Retina (tissue), 1 donor: ENCODE data around the gene AGMO.

Experiments used
- DNase-seq: peaks from one replicate; pipeline ENCODE4 v3.0.0-alpha.2; 2016

AGMO gene

DNA sequence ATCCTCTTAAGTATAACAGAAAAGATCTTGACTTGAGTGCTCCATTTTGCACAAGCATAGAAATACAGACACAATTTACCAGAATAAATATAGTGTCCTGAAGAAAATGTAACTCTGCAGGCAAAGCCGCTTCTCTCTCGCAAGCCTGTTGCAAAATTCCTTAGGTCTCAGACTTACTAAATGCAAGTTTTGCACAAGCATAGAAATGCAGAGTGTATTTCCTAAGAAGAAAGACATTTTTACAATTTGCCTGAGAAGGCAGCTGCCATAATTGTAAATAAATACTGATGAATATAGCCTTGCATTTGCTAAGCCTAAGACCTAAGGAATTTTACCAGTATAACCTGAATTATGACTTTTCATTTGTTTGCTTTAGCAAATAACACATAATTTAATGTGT is 67.1 kb downstream of the AGMO start:
- DNase-seq = no peak

DNA sequence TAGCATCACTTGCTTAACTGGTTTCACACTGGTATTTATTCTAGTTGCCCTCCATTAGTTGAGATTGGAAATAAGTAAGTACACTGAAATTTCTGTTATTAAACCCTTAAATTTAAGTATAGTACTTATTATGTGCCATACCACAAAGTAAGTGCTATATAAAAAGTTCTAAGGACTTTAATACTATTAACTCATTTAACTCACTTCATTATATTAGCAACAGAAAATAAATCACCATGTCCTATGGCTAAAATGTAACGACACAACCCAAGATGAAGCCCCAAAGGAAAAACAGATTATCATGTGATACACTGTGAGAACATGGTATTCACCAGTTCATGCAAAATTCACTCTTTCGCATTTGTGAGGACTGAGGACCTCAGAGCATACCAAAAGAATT is 70.5 kb downstream of the AGMO start:
- no peak for DNase-seq

DNA sequence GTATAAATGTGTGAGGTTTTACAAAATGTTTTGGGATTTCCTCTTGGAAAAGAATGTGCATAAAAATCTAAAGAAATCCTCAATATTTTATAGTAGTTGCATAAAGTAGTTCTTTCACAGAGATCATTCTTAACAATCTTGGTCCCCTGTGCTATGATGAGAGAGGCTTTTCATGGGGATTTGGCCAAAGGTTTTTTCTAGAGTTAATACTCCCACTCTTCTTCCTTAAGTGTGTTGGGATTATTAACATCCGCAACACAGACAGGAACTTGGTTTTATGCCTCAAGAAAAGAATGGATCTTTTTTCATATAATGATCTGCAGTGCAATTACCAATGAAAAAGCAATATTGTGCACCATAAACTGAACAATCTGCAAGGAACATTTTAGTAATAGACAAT is 71.5 kb downstream of the AGMO start:
- no peak for DNase-seq

DNA sequence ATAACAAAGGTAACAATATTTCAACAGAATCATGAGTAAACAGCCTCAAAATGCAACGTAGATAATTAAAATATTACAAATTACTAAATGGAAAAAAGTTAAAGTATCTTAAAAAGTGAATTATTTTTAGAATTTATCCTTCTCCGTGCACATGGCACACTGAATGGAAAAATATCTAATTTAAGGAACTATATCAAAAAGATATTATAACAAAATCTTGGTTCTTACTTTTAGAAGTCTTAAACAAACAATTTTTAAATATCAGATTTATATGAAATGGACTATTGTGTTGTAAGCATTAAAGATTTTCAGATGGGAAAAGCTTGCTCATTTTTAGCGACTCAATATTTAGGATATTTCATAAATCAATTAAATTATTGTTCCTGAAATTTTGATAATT is 72.0 kb downstream of the AGMO start:
- no peak for DNase-seq

DNA sequence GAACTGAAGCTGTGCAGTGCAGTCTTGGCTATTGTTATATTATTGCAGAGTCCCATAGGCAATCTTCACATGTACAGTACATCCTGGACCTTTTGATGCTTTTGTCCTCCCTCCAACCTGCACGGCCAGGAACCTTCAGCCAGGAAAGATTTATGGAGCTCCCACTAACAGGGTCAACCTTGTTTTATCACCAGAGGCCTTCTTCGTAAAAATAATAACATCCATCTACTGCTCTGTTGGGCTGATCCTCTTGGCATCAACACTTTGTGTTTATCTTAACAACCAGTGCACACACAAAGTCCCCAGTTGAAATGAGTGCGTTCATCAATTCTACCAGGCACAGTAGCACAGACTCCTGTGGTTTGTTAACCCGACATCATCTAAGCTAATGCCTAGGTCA is 72.4 kb downstream of the AGMO start:
- DNase-seq = no peak

DNA sequence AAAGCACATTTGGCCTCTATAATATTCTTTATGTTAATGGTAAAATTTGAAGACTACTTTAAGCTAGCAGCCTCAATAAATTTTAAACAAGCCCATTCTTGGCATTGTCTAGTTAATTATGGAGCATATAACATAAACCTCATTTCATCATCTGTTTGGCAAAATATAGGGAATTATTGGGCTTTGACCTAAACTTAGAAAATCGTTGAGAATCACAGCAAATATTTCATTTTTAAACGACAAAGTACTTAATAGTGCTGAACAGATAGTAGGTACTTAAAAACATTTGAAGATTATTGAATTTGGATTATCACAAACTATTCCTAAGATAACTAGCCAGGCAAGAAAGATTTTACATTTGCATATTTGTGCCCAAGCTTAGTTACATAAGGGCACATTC is 73.4 kb downstream of the AGMO start:
- DNase-seq = no peak

DNA sequence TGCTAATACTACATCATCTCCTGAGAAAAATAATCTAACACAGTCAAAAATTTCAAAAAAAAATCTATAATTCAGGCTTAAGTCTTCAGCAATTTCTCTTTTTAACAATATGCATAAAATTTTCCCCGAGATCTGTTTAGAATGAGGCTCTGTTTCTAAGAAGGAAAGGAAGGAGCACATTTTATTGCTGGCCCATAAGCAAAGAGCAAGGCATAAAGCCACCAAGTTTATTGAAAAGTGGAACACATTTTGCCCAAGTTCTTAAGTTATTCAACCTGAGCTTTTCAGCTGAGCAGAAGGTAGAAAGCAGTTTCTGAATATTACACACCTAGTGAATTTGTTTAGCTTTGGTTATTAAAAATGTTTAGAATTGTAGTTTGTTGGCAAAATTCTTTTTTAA is 73.9 kb downstream of the AGMO start:
- DNase-seq = no peak

DNA sequence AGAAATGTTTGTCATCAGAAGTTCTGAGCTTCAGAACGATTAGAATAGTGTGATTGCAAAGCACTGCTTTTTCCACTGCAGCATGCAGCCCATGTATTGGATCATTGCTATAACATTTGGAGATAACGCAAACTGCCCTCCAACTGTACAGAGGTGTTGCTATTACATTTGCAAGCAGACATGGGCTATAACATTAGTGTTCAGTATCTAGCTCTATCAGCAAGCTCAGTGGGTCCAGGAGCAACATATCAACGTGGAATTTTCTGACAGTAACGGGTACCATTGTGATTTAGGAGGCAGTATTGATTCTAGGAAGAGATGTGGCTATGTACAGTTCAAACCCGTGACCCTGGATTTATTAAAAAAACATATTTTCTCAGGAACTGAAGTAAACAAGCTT is 75.8 kb downstream of the AGMO start:
- DNase-seq = no peak

DNA sequence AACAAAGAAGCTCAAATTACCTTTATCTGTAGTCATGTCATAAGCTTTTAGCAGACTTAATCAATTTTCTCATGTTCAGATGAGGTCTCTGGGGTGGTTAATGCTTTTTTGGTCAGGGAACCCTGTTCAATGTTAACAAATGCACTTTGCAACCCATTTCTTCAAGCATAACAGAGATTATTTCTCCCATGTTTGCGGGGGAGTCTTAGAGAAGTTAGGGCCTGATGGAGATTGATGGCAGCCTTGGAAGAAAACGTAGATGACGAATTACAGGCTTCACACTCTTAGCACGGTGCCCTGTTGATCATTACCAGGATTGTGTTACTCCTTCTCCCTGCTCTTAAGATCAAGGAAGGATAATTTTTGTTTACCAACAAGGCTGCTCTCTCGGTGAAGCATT is 76.4 kb downstream of the AGMO start:
- no peak for DNase-seq

DNA sequence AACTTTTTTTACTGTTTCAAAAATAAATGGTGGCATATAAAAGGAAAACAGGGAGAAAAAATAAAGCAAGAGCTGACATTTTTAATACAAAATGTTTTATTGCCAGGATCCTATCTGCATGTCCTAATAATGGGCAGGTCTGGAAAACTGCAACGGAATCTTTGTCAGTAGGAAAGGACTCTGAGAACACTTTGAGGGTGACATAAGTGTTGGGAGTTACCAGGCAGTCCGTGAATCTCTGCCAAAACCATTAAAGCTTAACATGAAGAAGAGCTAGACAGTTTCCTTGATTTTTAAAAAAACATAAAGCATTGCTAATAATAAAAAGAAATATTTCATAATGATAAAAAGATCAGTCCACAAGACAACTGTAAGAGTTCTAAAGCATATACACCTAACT is 80.7 kb downstream of the AGMO start:
- no peak for DNase-seq

DNA sequence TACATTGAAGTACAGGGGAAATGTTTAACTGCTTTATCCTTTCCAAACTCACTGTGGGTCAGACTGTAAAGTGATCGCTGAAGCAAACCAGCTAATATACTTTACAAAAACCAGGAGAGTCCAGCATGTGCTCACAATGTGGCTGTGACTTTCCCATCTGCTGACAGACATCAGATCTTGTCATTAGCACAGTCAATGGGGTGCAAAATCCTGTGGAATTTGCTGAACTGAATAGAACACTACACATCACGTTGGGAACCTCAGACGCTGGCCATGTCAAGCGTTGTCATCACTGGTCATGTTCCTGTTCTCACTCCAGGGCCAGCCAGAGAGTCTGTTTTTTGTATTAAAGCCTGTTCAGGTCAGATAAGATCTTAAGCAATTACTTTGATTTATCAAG is 83.4 kb downstream of the AGMO start:
- DNase-seq = no peak

DNA sequence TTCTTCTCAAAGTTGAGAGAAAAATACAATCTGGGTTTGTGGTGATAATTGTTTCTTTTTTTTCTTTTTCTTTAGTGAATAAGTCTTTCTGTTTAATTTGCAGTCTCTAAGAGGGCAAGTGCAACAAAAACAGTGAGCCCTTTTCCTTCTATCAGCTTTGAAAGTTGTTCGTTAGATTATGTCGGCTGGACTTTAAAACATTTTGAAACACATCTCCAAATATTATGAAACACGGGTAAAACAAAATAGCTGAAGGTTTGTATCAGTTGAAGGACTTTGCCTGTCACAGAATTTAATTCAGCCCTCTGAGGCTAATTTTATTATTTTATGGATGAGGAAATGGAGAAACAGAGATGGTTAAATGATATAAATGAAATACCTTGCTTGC is 85.3 kb downstream of the AGMO start:
- DNase-seq = no peak

DNA sequence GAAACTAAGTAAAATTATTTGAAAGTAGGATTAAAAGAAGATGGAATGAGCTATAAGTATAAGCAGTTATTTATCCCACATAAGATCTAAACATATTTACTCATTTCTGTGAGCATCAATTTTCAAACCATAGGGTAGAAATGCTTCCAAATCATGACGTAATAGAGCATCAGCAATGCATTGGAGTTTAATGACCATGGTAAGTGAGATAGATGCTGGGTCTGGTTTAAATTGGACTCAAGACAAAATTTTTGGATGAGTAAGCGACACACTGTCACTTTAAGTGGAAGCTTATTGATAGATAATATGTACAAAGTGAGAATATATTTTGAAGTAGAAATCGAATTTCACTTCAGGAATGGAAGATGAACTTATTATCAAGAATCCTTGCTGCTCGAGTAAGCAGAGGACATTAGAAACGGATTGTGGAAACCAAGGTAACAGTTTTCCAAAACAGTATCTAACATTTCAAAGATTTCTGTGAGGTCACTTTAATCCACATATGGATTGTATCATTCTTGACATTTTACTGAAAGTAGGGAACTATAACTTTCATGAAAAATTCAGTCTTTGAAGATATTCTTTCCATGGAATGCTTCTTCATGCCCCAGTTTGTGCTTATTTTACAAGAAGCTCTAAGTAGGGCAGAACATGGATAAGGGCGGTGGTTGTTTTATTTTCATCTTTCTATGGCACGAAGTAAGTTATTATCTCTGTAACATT is 85.8 kb downstream of the AGMO start:
- no peak for DNase-seq

DNA sequence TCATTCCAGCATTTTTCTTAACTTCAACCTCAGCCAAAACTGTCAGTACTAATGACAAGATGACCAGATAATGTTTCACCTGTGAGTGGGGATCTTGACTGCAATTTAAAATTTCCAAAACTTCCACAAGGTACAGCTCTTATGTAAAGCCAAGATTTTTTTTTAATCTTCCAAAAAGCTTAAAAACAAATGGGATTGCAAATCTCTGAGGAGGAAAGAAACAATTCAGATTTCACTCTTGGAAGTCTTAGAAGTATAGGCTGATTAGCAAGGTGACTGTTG is 90.2 kb downstream of the AGMO start:
- no peak for DNase-seq

DNA sequence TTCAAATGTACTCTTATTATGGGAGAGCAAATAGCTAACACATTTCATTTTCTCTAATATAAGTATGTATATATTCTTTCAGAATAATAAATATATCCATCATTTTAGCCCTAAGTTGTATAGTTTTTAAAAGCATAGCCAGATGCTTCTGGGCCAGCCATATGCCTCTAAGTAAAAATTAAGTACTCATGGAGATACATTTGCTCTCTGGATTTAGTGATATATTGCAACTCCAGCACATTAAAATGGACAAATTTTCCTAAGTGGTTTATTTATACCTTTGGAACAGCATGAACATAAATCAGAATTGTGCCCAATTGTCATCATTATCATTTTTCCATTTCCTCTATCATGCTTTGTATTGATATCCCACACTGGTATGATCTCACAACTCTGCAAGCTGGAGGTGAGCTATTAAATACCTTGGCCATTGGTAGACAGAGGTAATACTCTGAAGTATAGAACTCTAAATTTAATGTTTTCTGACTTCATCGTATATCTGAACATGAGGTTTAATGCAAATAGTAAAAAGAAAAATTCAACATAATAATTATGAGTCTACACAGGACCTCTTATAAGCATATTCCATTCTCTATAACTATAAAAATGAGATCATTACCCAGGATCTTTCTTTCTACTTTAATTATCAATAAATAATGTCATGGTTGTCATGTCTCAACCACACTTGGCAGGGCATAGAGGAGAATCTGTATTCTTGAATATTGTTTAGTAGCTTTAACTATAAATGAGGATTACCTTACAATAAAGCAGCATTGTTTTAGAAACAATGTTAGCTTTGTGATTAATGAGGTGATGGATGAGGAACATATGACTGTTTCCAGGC is 90.8 kb downstream of the AGMO start:
- DNase-seq = no peak

DNA sequence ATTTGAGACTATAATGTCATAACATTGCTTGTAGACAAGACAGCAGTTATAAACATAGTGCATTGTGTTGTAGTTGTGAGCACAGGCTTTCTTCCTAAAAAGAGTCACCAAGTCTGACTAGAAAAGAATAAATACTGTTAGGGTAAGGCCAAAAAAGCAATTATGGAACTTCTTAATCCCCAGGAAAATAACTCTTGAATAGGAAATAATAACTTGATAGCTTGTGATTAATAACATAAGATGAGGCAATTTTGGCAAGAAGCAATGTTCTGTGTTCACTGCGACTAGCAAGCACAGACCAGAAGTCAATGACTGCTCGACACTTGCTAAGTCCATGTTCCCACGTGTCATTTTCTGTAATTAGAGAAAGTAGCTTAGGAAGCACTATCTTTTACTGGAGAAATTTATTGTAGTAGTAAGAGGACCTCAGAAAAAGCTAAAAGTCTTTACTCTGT is 97.1 kb downstream of the AGMO start:
- no peak for DNase-seq

DNA sequence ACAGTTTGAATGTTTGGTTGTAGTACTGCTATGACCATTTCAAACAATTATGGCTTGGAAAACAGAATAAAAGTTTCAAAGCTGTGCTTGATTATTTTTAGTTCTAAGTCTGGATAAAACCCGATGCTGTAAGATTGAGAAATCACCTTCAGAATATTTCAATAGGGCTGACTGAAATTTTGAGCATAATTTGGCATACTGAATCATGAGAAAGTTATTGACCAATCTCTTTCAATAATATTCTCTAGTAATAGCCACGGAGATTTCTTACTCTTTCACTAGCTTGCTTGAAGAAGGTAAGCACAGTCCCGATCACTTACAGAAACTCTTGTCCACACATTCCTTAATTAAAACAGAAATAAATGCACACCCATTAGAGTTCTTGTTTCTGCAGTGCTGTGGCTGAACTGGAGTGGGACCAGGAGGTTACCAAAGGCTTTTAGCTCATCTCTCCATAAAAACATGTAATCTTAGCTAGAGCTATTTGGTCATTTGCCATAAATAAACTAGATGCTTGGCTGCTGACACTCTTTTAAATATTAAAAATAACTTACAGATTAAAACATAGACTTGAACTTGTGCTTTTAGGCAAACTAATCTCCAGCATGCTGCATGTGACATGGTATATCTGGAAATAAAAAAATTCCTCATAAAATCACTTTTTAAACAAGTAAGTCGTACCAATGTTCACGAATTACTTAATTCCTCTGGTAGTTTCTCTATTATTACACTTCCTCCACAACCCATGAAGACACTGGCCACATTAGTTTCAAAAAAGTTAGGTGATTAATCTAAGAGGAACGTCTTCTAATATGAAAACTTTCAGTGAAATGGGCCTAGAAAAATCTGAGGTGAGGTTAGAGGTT is 97.8 kb downstream of the AGMO start:
- no peak for DNase-seq

DNA sequence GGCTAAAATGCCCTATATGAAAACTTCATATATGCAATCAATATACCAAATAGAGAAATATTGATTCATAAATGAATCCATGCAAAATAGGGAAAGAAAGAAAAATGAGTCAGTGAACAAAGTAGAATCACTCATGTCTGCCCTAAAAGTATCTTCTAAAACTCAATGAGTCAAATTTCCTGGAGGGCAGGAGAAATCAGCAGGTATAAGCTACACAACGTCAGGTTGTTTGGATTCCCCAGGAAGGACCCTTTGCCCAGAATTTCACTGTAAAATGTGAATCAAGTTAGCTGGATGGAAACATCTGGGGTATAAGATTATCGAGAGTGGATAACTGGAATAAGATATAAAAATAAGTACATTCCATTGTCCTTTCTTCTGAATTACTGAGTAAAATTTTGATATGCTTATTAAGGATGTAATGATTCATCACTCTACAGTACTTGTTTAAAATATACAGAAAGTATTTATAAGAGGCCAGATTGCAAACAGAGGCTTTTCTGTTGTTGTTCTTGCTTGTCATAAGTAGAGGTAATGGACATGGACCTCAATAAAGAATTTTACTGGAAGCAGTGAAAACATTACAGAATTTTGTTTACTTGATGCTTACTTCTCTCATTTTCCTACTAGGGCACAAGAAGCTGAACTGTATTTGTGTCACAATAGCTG is 99.0 kb downstream of the AGMO start:
- no peak for DNase-seq

DNA sequence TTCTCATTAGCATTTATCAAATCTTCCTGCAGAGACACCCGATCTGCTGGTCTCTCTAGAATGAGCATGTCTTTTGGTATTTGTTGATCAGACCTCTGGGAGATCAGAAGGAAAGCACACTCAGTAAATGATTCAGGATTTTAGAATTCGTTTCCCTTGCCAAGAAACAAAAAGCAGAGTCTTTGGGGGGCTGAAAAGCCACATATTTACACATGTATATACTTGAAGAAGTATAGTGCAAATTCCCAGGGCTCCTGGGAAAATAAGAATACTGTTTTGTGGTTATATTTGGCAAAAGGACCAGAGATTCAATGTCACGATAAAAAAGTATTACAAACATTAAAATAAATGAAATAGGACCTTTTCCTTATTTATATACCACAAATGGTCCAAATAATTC is 100.2 kb downstream of the AGMO start:
- no peak for DNase-seq

DNA sequence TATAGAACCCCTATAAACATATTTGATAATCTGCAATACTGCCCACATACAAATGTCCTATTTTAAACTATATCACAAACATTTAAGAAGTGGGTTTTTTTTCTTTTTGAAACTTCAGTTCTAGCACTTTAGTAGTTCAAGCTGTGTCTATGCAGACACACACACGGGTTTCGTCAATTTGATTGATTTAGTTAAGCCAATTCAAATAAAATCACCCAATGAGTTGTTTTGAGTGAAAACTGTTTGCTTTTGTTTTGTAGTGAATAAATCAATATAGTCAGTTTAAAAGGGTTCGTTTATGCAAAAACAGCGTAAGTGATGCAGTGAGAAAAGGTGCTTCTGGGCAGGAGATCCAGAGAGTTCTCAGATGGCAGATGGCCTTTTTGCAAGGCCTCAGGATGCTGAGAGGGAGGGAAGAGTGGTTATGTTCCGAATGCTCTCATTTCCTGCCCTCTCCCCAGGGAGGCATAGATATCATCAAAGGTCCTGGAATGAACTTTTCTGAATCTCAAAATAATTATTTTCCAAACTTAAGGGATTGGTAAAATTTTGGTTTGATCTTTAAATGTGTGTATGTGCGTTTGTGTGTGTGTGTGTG is 102.7 kb downstream of the AGMO start:
- no peak for DNase-seq

DNA sequence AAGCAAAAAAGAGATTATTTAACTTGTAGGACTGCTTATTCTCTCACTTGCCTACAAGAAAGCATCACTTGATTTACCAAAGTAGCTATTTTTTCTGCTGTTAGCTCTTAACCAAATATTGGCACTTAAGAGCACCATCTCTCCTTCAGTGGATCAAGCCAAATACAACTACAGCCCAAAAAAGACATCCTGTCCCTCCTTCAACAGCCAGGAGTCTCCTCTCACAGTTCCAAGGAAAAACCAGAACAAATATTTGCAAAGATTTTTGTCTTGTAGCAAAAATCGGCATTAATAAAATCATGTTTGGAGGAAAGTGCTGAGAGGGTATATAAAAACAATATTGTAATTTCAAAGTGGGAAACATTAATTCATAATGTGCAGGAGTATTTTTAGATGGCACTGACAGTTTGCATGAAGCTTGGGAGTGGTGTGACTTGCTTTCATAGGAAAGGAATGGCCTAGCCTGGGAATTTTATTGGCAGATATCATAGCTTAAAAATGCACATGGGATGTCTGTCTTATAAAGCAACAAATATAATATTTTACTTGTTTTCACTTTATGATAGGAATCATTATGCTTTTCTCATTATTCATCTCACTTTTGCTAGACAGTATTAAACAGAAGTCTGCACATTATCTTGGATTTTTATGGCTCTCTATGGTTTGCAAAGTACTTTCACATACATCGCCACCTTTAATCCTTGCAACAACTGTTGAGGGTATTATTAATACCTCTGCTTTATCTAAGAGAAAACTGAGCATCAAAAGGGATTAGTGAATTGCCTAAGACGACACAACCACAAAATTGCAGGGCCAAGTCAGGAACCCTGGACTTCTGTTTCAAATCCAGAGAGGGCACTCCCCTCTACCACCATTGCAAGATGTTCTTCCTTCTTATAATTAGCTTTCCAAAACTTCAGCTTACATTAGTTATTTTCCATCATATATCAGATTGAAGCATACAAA is 103.5 kb downstream of the AGMO start:
- DNase-seq = no peak

DNA sequence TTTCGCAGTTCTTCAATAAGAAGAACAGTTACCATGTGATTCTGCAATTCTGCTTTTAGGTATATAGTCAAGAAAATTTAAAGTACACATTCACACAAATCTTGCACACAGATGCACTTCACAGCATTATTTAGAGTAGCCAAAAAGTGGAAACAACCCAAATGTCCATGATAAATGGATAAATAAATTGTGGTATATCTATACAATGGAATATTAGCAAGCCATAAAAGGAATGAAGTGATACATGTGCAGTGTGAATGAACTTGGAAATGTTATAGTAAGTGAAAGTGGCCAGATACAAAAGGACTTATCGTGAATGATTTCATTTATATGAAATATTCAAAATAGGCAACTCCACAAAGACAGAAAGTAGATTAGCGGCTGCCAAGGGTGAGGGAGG is 109.1 kb downstream of the AGMO start:
- no peak for DNase-seq
